Liver (tissue), 3 donors: Measurements from ENCODE around the gene MRAP.
"Not testable (repeated sequence)": the region's sequence is repeated elsewhere in the genome, so short reads cannot be mapped to it uniquely, and the experiment has no call there.

ENCODE experiments used
- CTCF ChIP-seq: fragments of 150-350 bp; IDR thresholded peaks from 2 replicates; pipeline ENCODE4 v1.5.1; 2017; ENCODE audit warnings: improper control_type of control experiment, low read depth, low read length; ENCODE audit not compliant: missing input control
- RAD21 ChIP-seq, 2 donors: IDR thresholded peaks; 2 replicates each; pipeline ENCODE4 v1.6.1; 2016; ENCODE audit warnings: antibody characterized with exemption in 2 of 2, mild to moderate bottlenecking in 2 of 2
- donor health status: healthy.
- donor health status: healthy.

GRCh38 chr21:32310976-32311375, 12.3 kb downstream of the MRAP start:
- TF ChIP-seq RAD21 (IDR thresholded peaks at IDR 0.05); CTCF: not testable (repeated sequence)
